Fibroblast of lung (primary cell): Measurements from ENCODE around the gene GGA3. TPM values are rescaled to one million over a fixed set of nuclear protein-coding genes. Genes with fewer than 3 reads are reported as not detected.

Experiments
- DNase-seq, 2 donors: peaks; one replicate each; pipeline versions ENCODE4 v3.0.0 to v3.0.0-alpha.2; 2010; ENCODE audit warnings: low read depth in 2 of 2
- H2AFZ ChIP-seq: 2 replicates; pipeline ENCODE4 v1.5.1; 2012; ENCODE audit warnings: low read length, control low read depth, inconsistent platforms
- H3K27ac ChIP-seq: 2 replicates; pipeline ENCODE4 v1.5.1; 2011; ENCODE audit warnings: low read length, control low read depth; ENCODE audit not compliant: insufficient read depth
- H3K27me3 ChIP-seq: 2 replicates; pipeline ENCODE4 v1.5.1; 2011; ENCODE audit warnings: mild to moderate bottlenecking, low read length; ENCODE audit not compliant: control insufficient read depth, insufficient read depth
- H3K36me3 ChIP-seq: 2 replicates; pipeline ENCODE4 v1.5.1; 2011; ENCODE audit warnings: low read length; ENCODE audit not compliant: control insufficient read depth, insufficient read depth
- H3K4me1 ChIP-seq: 2 replicates; pipeline ENCODE4 v1.5.1; 2011; ENCODE audit warnings: low read length; ENCODE audit not compliant: control insufficient read depth, insufficient read depth; ENCODE audit errors: extremely low read depth
- H3K4me2 ChIP-seq: 2 replicates; pipeline ENCODE4 v1.5.1; 2011; ENCODE audit warnings: low read length, control low read depth; ENCODE audit not compliant: insufficient read depth; ENCODE audit errors: extremely low read depth
- H3K4me3 ChIP-seq, 4 experiments: fragments of 200-600 bp in 1 of 4; sonication (generic) in 1 of 4; replicated peaks in 1 of 4; 2 replicates each; pipeline ENCODE4 v1.5.1; 2011 to 2016; ENCODE audit warnings: low read length in 4 of 4, low read depth in 3 of 4, mild to moderate bottlenecking in 3 of 4, control low read depth in 2 of 4, inconsistent platforms in 1 of 4, mixed read lengths in 1 of 4; ENCODE audit not compliant: insufficient read depth in 1 of 4; ENCODE audit errors: control extremely low read depth in 1 of 4
- H3K79me2 ChIP-seq: 2 replicates; pipeline ENCODE4 v1.5.1; 2012; ENCODE audit warnings: mild to moderate bottlenecking, low read length, inconsistent platforms; ENCODE audit not compliant: control insufficient read depth, insufficient read depth
- H3K9ac ChIP-seq: 2 replicates; pipeline ENCODE4 v1.5.1; 2011; ENCODE audit warnings: mild to moderate bottlenecking, low read length, control low read depth; ENCODE audit not compliant: insufficient read depth
- H3K9me3 ChIP-seq: 2 replicates; pipeline ENCODE4 v1.5.1; 2012; ENCODE audit warnings: low read depth, low read length; ENCODE audit not compliant: control insufficient read depth, insufficient read depth
- H4K20me1 ChIP-seq: 2 replicates; pipeline ENCODE4 v1.5.1; 2011; ENCODE audit warnings: low read length; ENCODE audit not compliant: control insufficient read depth, insufficient read depth; ENCODE audit errors: extremely low read depth
- EZH2 ChIP-seq: IDR thresholded peaks from 2 replicates; pipeline ENCODE4 v1.5.1; 2012; ENCODE audit warnings: low read length, control low read depth, mild to moderate bottlenecking; ENCODE audit errors: missing control alignments
- polyA plus RNA-seq, 2 donors: library from polyadenylated mRNA; depleted of rRNA in 1 of 2; stranded (reverse) in 1 of 2; unstranded in 1 of 2; fragments of >200 nt; gene quantifications; 2 replicates each; pipeline ENCODE4 v1.2.1, GENCODE V29; 2011 to 2012; ENCODE audit warnings: missing spikeins in 1 of 2
- total RNA-seq: library from RNA; depleted of rRNA; stranded (reverse); fragments of >200 nt; gene quantifications from 2 replicates; pipeline ENCODE4 v1.2.1, GENCODE V29; 2014
- TF ChIP-seq, protein P1 (sequence below), 2 donors: IDR thresholded peaks in 1 of 2; conservative IDR thresholded peaks in 1 of 2; 1 replicate in 1 of 2; 2 replicates in 1 of 2; pipeline ENCODE4 v1.5.1; 2011 to 2012; ENCODE audit warnings: low read length in 2 of 2, control low read depth in 1 of 2, inconsistent platforms in 1 of 2, low read depth in 1 of 2, mild to moderate bottlenecking in 1 of 2

GGA3 gene
- total and polyA plus RNA-seq, 2 donors (not counting 1 experiment from before 2014, with no cell fraction given) = 13.0 to 14.4 TPM

- Histone ChIP-seq H3K27ac (no peak overlapping the region), H3K4me2 (no peak overlapping the region), H3K9me3 (no peaks in the 10 kb centered on the region), H3K79me2 (no peaks in the 10 kb centered on the region), H4K20me1 (no peaks in the 10 kb centered on the region), H3K9ac (no peak overlapping the region), H2AFZ (no peak overlapping the region), H3K4me3 (no peak overlapping the region), H3K36me3 (peaks cover 45% of the 10 kb centered on the region), H3K4me1 (peaks cover 3% of the 10 kb centered on the region), H3K27me3 (no peaks in the 10 kb centered on the region)
- no peak for TF ChIP-seq EZH2
- TF ChIP-seq, protein P1, sequence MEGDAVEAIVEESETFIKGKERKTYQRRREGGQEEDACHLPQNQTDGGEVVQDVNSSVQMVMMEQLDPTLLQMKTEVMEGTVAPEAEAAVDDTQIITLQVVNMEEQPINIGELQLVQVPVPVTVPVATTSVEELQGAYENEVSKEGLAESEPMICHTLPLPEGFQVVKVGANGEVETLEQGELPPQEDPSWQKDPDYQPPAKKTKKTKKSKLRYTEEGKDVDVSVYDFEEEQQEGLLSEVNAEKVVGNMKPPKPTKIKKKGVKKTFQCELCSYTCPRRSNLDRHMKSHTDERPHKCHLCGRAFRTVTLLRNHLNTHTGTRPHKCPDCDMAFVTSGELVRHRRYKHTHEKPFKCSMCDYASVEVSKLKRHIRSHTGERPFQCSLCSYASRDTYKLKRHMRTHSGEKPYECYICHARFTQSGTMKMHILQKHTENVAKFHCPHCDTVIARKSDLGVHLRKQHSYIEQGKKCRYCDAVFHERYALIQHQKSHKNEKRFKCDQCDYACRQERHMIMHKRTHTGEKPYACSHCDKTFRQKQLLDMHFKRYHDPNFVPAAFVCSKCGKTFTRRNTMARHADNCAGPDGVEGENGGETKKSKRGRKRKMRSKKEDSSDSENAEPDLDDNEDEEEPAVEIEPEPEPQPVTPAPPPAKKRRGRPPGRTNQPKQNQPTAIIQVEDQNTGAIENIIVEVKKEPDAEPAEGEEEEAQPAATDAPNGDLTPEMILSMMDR (conservative IDR thresholded peaks at IDR 0.05 in 1 of 2, IDR thresholded peaks at IDR 0.05 in 1 of 2; ENCODE audit: low read depth in 1 of 2, low read length in 2 of 2) = no peak
- no peak for DNase-seq
These were observed 21.5 kb downstream of the GGA3 start for GRCh38 chr17:75239778-75240393.

DNA sequence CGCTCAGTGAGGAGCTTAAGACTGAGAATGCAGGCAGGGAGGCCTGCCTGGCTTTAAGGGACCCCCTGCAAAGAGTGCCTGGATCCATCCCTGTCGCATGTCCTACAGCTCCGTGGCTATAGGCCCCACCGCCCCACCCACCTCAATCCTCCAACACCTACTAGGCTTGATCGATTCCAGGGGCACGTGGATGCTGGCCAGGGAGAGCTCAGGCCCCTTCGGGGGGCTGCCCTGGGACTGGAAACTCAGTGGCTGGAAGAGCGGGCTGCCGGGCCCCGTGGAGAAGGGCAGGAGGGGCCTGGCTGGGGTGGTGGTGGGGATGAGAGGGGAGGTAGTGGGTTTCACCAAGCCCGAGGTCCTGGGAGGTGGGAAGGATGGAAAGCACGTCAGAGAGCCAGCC is 22.2 kb downstream of the GGA3 start:
- Histone ChIP-seq H3K27me3 (no peaks in the 10 kb centered on the region), H4K20me1 (no peaks in the 10 kb centered on the region), H3K27ac (no peak overlapping the region), H3K36me3 (peaks cover 44% of the 10 kb centered on the region), H3K4me2 (no peak overlapping the region), H2AFZ (no peak overlapping the region), H3K9ac (no peak overlapping the region), H3K4me3 (no peak overlapping the region), H3K4me1 (peaks cover 3% of the 10 kb centered on the region), H3K9me3 (no peaks in the 10 kb centered on the region), H3K79me2 (no peaks in the 10 kb centered on the region)
- TF ChIP-seq EZH2 = no peak
- DNase-seq = no peak

GRCh38 chr17:75238684-75239191 is 22.7 kb downstream of the GGA3 start:
- Histone ChIP-seq H3K4me3 (no peak overlapping the region), H3K27me3 (no peaks in the 10 kb centered on the region), H3K4me2 (no peak overlapping the region), H3K9ac (no peak overlapping the region), H3K27ac (no peak overlapping the region), H3K36me3 (peaks cover 44% of the 10 kb centered on the region), H3K9me3 (no peaks in the 10 kb centered on the region), H3K79me2 (no peaks in the 10 kb centered on the region), H2AFZ (no peak overlapping the region), H4K20me1 (no peaks in the 10 kb centered on the region), H3K4me1 (peaks cover 3% of the 10 kb centered on the region)
- DNase-seq = peak; percentile 58 to 72
- no peak for TF ChIP-seq EZH2
- TF ChIP-seq, protein P1 (conservative IDR thresholded peaks at IDR 0.05 in 1 of 2, IDR thresholded peaks at IDR 0.05 in 1 of 2; ENCODE audit: low read depth in 1 of 2, low read length in 2 of 2) = peak; percentile 68 to 89
